Breast epithelium (tissue), 3 donors: ENCODE results near the gene WNT6.

Experiments
- POLR2AphosphoS5 ChIP-seq, 3 donors: sonication (generic); formaldehyde crosslinking; IDR thresholded peaks; one replicate each; pipeline ENCODE4 v1.6.1; 2017; ENCODE audit warnings: antibody characterized with exemption in 3 of 3
- TF ChIP-seq, protein P1 (sequence below), 3 donors: fragments of 450-650 bp; IDR thresholded peaks; one replicate each; pipeline ENCODE4 v1.5.1; 2016 to 2017; ENCODE audit warnings: antibody characterized with exemption in 3 of 3, mild to moderate bottlenecking in 3 of 3, moderate library complexity in 3 of 3

DNA sequence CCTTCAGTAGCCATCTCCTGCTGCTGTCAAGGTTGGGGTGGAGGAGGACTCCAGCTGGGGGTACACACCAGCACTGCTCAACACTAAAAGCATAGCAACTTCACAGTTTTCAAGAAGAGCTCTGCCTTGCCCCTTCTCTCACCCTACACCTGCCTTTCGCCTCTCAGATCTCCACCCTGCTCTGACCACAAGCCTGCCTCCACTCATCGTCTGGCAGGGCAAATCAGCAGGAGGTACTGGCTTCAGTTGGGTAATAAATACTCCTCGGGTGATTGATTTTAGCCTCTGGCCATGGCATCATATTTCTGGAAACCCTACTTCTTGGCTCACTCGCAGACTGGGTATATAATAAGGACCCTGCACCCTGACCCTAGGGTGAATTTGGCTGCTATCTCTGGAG, 24.9 kb upstream of the WNT6 start:
- TF ChIP-seq, protein P1, sequence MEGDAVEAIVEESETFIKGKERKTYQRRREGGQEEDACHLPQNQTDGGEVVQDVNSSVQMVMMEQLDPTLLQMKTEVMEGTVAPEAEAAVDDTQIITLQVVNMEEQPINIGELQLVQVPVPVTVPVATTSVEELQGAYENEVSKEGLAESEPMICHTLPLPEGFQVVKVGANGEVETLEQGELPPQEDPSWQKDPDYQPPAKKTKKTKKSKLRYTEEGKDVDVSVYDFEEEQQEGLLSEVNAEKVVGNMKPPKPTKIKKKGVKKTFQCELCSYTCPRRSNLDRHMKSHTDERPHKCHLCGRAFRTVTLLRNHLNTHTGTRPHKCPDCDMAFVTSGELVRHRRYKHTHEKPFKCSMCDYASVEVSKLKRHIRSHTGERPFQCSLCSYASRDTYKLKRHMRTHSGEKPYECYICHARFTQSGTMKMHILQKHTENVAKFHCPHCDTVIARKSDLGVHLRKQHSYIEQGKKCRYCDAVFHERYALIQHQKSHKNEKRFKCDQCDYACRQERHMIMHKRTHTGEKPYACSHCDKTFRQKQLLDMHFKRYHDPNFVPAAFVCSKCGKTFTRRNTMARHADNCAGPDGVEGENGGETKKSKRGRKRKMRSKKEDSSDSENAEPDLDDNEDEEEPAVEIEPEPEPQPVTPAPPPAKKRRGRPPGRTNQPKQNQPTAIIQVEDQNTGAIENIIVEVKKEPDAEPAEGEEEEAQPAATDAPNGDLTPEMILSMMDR (IDR thresholded peaks at IDR 0.05), result no peak
- no peak for TF ChIP-seq POLR2AphosphoS5 (IDR thresholded peaks at IDR 0.05)
